ENCODE results near the gene ZMYND10. TPM values are rescaled to one million over a fixed set of nuclear protein-coding genes. Genes with fewer than 3 reads are reported as not detected.

ZMYND10 gene
- total RNA-seq, 2 experiments from 2014 or later: 3.5 to 3.6 TPM

DNA sequence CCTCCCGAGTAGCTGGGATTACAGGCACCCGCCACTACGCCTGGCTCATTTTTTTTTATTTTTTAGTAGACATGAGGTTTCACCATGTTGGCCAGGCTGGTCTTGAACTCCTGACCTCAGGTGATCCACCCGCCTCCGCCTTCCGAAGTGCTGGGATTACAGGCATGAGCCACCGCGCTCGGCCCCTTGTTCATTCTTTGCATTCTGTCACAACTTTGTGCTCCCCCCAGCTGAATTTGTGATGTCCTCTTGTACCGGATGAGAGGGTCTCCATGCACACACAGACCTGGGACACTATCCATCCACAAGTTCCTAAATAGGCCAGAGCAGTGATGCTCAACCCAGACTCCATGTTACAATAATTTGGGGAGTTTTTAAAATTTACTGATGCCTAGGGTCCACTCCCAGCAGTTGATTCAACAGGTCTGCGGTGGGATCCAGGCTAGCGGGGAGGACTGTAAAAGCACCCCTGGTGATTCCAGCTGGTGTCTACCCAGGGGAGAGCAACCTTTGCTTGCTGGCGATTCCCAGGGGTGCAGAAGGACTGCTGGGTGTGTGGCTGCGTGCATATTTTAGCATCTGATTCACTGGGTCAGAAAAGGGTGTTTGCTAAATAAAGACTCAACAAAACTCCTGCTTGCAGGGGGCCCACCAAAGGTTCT lies 5.9 kb downstream of the ZMYND10 start:
- H3K4me3 Mint-ChIP-seq: peak overlapping the region; percentile 87
- CTCF ChIA-PET: interaction anchor here (0.6 to 9.2 kb wide), 3 partner anchors 8 to 69 kb away, joined by 3 to 76 read pairs (median 3); partner anchors contain the start of genes CYB561D2, NPRL2 and ZMYND10
- H3K27ac Mint-ChIP-seq: peak overlapping the region; percentile 95

DNA sequence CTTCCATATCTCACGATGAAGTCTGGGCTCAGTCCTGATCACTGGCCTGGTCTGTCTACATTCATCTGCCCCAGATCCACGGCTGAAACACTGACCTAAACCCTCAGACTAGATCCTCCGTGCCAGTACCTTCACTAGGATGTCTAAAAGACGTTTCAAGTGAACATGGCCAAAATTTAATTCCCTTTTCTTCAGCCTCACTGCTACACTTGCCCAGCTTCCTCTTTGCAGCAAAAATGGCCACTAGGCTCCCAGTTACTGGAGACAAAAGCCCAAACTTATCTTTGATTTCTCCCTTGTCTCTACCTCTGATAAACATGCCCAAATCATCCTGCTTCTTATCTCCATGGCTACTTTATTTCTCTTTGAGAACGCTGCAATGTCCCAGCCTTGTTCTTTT lies 6.6 kb downstream of the ZMYND10 start:
- Mint-ChIP-seq H3K27ac (peak overlapping the region; percentile 95), H3K27me3 (no peaks in the 10 kb centered on the region), H3K4me3 (peak overlapping the region; percentile 87), H3K9me3 (no peaks in the 10 kb centered on the region), H3K36me3 (ENCODE audit: low read depth) (peaks cover 46% of the 10 kb centered on the region), H3K4me1 (peaks cover 61% of the 10 kb centered on the region)
- DNase-seq: no peak
- ChIA-PET POLR2A (interaction anchor here (0.6 to 1.3 kb wide), 2 partner anchors 11 to 263 kb away, joined by 4 read pairs; partner anchors contain the start of genes CYB561D2 and NPRL2), CTCF (interaction anchor here (0.7 to 9.2 kb wide), 7 partner anchors 9 to 92 kb away, joined by 3 to 76 read pairs (median 7); partner anchors contain the start of genes CYB561D2, HYAL3, IFRD2 and NAA80)

More for the DNA sequence above, 5.9 kb downstream of the ZMYND10 start:
- no peak for DNase-seq
- no peaks in the 10 kb centered on the region for H3K27me3 Mint-ChIP-seq
- H3K36me3 Mint-ChIP-seq (ENCODE audit: low read depth): peaks cover 42% of the 10 kb centered on the region
- POLR2A ChIA-PET: interaction anchor here (1.3 kb wide), 1 partner anchor 10 kb away, joined by 4 read pairs; the partner anchor contains the start of genes CYB561D2 and NPRL2
- H3K9me3 Mint-ChIP-seq: no peaks in the 10 kb centered on the region
- peaks cover 56% of the 10 kb centered on the region for H3K4me1 Mint-ChIP-seq

DNA sequence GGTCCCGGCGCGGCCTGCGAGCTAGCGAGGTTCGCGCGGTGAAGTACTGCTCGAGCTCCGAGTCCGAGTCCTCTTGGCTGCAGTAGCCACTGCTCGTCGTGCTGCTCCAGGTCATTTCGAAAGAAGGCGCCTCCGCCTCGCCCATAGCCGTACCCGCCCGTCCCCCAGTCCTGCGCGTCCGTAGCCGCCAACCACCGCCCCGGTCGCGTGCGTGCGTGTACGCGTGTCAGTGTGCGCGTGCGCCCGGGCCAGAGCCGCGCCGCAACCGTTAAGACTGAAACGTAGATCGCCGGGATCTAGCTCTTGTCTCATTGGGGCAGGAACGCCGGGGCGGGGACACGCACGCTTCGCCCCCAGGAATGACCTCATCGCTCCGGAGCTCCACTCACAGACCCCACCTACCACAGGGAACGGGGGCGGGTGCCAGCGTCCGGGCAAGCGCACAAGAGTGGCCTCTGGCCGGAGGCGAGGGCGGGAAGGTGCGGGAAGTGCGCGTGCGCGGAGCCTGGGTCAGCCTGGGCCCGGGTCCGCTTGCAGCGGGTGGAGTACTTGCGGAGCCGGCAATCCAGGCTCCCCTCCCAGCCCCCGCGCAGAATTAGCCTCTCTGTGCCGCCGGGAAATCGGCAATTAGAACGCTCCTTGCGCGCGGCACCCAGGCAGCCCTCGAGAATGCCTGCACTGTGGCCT lies 8.2 kb downstream of the ZMYND10 start:
- peaks cover 67% of the 10 kb centered on the region for H3K4me1 Mint-ChIP-seq
- peak overlapping the region; percentile 95 for H3K27ac Mint-ChIP-seq
- no peaks in the 10 kb centered on the region for H3K9me3 Mint-ChIP-seq
- no peaks in the 10 kb centered on the region for H3K27me3 Mint-ChIP-seq
- peaks cover 59% of the 10 kb centered on the region for H3K36me3 Mint-ChIP-seq (ENCODE audit: low read depth)
- peak; percentile 97 for DNase-seq
- peak overlapping the region; percentile 87 for H3K4me3 Mint-ChIP-seq
- ChIA-PET POLR2A (interaction anchor here (0.7 to 1.7 kb wide), 6 partner anchors 9 to 276 kb away, joined by 3 to 11 read pairs (median 4); partner anchors contain the start of genes CISH, CYB561D2, HYAL3 and NAA80), CTCF (interaction anchor here (0.9 to 9.2 kb wide), 14 partner anchors 9 to 279 kb away, joined by 3 to 76 read pairs (median 5); partner anchors contain the start of genes CYB561D2, GNAI2, HYAL2 and HYAL3)

DNA sequence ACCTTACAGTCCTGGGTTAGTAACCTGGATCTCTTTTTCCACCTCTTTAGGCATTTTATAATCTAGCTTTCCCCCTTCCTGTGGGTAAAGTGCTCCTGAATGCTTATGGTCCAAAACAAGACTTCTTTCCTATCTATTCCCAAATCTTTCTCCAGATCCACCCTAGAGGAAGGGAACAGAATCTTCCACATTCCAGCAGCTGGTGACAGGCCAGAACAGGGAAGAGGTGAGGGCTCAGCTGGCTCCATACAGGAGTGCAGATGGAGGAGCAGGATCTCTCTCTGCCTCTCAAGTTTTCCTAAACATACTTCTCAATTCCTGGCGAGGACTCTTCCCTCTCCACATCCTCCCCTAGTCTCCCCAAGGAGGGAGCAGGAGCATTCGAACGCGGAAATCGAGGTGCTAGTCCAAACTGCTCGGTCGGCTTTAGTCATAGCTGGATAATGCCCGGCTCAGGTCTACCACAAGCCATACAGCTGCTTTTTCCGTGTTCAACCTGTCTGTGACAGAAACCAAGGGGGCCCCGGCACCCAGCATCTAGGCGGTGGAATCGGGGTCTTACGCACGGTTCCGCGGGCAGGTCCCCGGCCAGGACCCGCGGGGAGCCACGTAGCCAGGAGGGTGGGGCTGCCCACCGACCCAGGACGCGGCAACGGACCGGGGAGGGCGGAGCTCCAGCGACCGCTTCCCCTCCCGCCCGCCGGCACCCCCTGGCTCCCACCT lies 8.9 kb downstream of the ZMYND10 start:
- H3K27me3 Mint-ChIP-seq: no peaks in the 10 kb centered on the region

DNA sequence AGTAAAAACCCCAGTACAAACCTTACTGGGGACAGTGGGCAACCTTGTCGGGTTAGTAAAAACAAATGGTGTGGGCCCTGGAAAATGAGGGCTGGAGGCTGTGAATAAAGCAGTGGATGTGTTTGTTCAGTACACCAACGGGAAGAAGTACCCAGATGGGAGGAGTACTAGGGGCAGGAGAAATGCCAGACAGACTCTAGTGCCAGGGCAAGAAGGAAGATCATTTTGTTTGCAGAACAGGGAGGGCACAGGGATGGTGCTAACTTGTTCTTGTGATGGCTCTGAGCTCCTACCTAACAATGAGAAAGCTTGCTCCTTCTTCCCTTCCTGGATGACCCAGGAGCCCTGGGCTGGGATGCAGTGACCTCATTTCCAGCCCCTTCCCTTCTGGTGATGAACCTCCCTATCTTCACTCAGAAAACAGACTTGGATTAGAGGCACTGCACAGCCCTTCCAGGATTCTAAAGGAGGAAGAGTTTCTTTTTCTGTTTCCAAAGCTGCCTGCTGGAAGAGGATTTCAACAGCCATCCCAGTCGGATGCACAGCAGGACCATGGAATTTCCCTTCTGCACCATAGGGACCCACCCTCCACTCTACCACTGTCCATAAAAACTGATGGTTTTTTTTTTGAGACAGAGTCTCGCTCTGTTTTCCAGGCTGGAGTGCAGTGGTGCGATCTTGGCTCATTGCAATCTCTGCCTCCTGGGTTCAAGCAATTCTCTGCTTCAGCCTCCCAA lies 11.0 kb downstream of the ZMYND10 start:
- Mint-ChIP-seq H3K27me3 (no peaks in the 10 kb centered on the region), H3K36me3 (ENCODE audit: low read depth) (peaks cover 77% of the 10 kb centered on the region), H3K9me3 (no peaks in the 10 kb centered on the region), H3K27ac (peak overlapping the region; percentile 88), H3K4me3 (peak overlapping the region; percentile 51), H3K4me1 (peaks cover 50% of the 10 kb centered on the region)
- CTCF ChIA-PET: interaction anchor here (1.1 to 9.2 kb wide), 5 partner anchors 11 to 106 kb away, joined by 3 to 76 read pairs (median 4); partner anchors contain the start of genes CYB561D2, HYAL2, NPRL2 and ZMYND10
- DNase-seq: no peak
- POLR2A ChIA-PET: no interaction called here

More for the DNA sequence above, 8.9 kb downstream of the ZMYND10 start:
- H3K27ac Mint-ChIP-seq: peak overlapping the region; percentile 95
- H3K4me1 Mint-ChIP-seq: peaks cover 63% of the 10 kb centered on the region
- H3K4me3 Mint-ChIP-seq: peak overlapping the region; percentile 87
- ChIA-PET CTCF (interaction anchor here (0.6 to 9.2 kb wide), 16 partner anchors 9 to 279 kb away, joined by 3 to 76 read pairs (median 5); partner anchors contain the start of genes CYB561D2, GNAI2, HYAL2 and HYAL3), POLR2A (interaction anchor here (0.8 to 1.7 kb wide), 5 partner anchors 9 to 277 kb away, joined by 3 to 11 read pairs (median 4); partner anchors contain the start of genes CISH, CYB561D2, HYAL3 and NAA80)
- H3K36me3 Mint-ChIP-seq (ENCODE audit: low read depth): peaks cover 64% of the 10 kb centered on the region
- H3K9me3 Mint-ChIP-seq: no peaks in the 10 kb centered on the region
- DNase-seq: no peak

DNA sequence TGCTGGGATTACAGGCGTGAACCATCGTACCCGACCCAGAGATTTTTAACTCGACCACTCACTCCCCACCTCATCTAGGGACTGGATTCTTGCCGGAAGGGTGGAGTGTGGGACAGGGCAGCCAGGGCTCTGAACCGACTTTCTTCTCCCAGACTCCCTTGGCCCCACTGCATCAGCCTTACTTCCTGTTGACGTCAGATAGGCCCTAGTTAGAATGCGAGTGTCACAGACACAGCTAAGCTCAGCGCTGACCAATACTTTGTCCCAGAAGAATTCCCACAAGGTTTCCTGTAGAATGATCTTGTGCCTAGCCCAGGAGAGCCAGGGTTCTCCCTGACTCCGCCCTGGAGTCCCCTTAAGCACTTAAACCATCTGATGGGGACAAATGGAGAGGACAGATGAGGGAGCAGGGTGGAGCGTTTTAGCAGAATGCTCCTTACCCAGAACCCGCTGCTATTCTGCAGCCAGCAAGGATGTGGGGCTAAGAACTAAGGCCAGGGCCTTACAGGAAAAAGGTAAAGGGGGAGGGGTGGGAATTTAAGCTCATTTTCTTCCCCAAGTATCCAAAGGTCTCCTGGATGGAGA lies 11.7 kb downstream of the ZMYND10 start:
- ChIA-PET POLR2A (no interaction called here), CTCF (interaction anchor here (1.1 to 9.2 kb wide), 5 partner anchors 11 to 106 kb away, joined by 3 to 76 read pairs (median 4); partner anchors contain the start of genes CYB561D2, HYAL2, NPRL2 and ZMYND10)
- H3K4me1 Mint-ChIP-seq: peaks cover 46% of the 10 kb centered on the region
- H3K27ac Mint-ChIP-seq: peak overlapping the region; percentile 88
- no peaks in the 10 kb centered on the region for H3K27me3 Mint-ChIP-seq
- H3K36me3 Mint-ChIP-seq (ENCODE audit: low read depth): peaks cover 73% of the 10 kb centered on the region
- DNase-seq: no peak
- no peaks in the 10 kb centered on the region for H3K9me3 Mint-ChIP-seq
- peak overlapping the region; percentile 51 for H3K4me3 Mint-ChIP-seq

DNA sequence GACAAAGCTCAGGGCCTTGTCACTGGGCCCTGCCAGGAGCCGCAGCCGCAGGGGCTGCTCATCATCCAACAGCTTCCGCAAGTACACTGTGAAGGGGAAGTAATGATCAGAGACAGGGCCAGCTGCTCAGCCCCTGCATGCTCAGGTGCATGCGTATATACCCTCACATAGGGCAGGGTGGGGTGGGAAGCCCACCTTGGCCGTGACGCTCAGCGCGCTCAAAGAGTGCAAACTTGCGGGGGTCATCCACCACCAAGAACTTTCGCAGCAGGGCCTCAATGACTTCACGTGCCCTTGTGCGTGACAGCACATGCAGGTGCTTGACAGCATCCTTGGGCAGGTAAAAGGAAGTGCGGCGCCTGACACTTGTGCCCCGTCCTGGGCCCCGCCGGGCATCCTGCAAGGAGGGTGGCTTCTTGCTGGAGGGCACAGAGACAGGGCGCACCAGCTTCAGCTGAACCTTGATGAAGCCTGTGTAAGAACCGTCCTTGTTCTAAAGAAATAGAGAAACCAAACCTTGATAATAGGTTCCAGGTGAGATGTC lies 14.1 kb downstream of the ZMYND10 start:
- H3K9me3 Mint-ChIP-seq: no peaks in the 10 kb centered on the region
- H3K27me3 Mint-ChIP-seq: no peaks in the 10 kb centered on the region
- H3K36me3 Mint-ChIP-seq (ENCODE audit: low read depth): peaks cover 58% of the 10 kb centered on the region
- H3K4me3 Mint-ChIP-seq: no peak overlapping the region
- ChIA-PET POLR2A (no interaction called here), CTCF (interaction anchor here (0.9 to 9.2 kb wide), 3 partner anchors 8 to 25 kb away, joined by 4 to 76 read pairs (median 52); partner anchors contain the start of genes CYB561D2, HYAL2, NPRL2 and ZMYND10)
- DNase-seq: no peak
- H3K27ac Mint-ChIP-seq: no peak overlapping the region
- H3K4me1 Mint-ChIP-seq: peaks cover 53% of the 10 kb centered on the region

DNA sequence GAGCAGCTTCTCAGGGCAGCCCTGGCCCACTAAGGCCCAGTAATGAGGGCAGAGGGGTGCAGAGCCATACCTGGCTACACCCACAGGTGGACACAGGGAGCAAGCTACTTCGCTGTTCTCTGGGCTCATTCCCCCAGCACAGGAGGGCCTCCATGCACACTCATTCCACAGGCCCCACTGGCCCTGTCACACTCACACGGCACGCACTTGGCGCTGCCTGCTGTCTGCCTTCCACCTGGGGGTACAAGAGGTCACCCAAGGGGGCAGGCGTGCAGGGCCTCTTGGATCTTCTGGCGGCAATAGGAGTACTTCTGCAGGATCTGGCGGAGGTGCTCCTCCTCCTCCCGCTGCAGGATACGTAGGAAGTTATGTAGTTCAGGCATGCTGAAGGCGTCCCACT lies 15.2 kb downstream of the ZMYND10 start:
- no peak overlapping the region for H3K27ac Mint-ChIP-seq
- H3K4me3 Mint-ChIP-seq: no peak overlapping the region
- no peak for DNase-seq
- H3K36me3 Mint-ChIP-seq (ENCODE audit: low read depth): peaks cover 47% of the 10 kb centered on the region
- no peaks in the 10 kb centered on the region for H3K27me3 Mint-ChIP-seq
- ChIA-PET CTCF (interaction anchor here (9.2 kb wide), 1 partner anchor 17 kb away, joined by 76 read pairs; the partner anchor contains the start of genes CYB561D2, NPRL2 and ZMYND10), POLR2A (no interaction called here)
- H3K9me3 Mint-ChIP-seq: no peaks in the 10 kb centered on the region
- H3K4me1 Mint-ChIP-seq: peaks cover 42% of the 10 kb centered on the region

DNA sequence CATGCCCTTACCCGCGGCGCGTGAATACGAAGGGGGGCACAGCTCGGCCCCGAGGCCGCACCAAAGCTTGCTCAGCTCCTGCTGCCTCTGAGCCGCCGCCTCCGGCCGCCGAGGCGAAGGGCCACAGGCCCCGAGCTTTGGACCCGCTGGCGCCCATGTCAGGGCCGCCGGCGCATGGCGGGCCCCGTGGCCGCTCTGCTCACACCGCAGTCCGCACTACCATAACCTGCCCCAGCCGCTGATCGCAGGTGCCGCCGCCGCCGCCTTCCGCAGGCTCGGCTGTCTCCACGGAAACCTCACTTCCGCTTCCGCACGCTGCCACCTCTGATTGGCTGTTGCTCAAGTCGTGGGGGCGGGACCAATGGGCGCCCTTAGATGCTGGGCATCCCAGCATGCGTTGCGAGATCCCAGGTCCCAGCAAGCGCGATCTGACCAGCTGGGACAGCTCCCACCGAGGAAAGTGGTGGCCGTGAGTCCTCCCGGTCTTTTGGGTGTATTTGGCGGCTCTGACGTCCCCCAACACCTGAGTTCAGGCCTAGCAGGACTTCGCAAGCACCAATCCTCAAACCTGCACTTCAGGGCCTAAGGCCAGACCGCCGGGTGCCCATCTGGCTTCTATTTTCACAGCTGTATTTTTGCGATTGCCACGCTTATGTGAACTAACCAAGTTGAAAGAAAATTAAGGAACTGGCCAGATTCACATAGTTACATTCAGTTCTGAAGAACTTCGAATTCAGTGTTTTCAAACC lies 17.4 kb downstream of the ZMYND10 start, which contains the start of gene TUSC2:
TUSC2 (minus strand) TSS at position 281 of the 749 bp plus-strand sequence; CDS start at position 157, 124 bp downstream.
- DNase-seq: peak; percentile 97
- Mint-ChIP-seq H3K4me3 (peak within 1 kb of the TSS; percentile 84), H3K9me3 (no peaks in the 10 kb centered on the region), H3K27me3 (no peaks in the 10 kb centered on the region), H3K36me3 (ENCODE audit: low read depth) (peaks cover 34% of the 10 kb centered on the region), H3K27ac (peak within 1 kb of the TSS; percentile 85), H3K4me1 (peaks cover 30% of the 10 kb centered on the region)
- ChIA-PET CTCF (interaction anchor here (0.6 to 2.9 kb wide), 9 partner anchors 9 to 121 kb away, joined by 3 to 14 read pairs (median 6); partner anchors contain the start of genes HYAL3, NAA80 and RASSF1), POLR2A (interaction anchor here (0.7 to 1.9 kb wide), 2 partner anchors 9 to 224 kb away, joined by 4 to 11 read pairs; no protein-coding TSS in a partner anchor)

DNA sequence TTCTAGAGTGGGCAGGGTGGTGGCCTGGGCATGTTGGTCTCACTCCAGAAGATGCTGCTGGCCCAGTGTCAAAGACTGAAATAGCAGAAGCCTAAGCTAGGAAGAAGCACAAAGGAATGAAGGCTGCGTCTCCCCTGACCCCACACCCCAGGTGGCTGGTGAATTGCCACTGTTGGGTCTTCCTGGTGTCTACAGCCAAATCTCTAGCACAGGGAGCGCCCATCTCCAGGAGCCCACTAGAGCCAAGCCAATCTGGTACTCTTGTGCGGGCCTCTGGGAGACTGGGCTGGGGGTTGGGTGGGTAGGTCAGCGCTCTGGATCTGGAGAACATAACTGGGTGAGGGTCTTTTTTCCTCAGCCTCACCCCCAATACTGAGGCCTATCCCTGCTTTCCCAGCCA lies 18.4 kb downstream of the ZMYND10 start:
- no peak for DNase-seq
- H3K9me3 Mint-ChIP-seq: no peaks in the 10 kb centered on the region
- H3K27ac Mint-ChIP-seq: peak overlapping the region; percentile 78
- peaks cover 27% of the 10 kb centered on the region for H3K36me3 Mint-ChIP-seq (ENCODE audit: low read depth)
- ChIA-PET POLR2A (interaction anchor here (1.9 kb wide), 1 partner anchor 10 kb away, joined by 11 read pairs; no protein-coding TSS in a partner anchor), CTCF (interaction anchor here (1.2 to 2.9 kb wide), 6 partner anchors 9 to 100 kb away, joined by 4 to 14 read pairs (median 6); partner anchors contain the start of genes HYAL3, NAA80 and RASSF1)
- no peaks in the 10 kb centered on the region for H3K27me3 Mint-ChIP-seq
- H3K4me3 Mint-ChIP-seq: peak overlapping the region; percentile 84
- peaks cover 31% of the 10 kb centered on the region for H3K4me1 Mint-ChIP-seq

All from activated CD4-positive, alpha-beta T cell treated with anti-CD3 and anti-CD28 coated beads, Interleukin-2, amount 10 ng/mL, durations not matched to agents 7 days and 5 days (primary cell).